Measurements from ENCODE around the gene RPS25.
"Not testable (repeated sequence)": the region's sequence is repeated elsewhere in the genome, so short reads cannot be mapped to it uniquely, and the experiment has no call there.

The RPS25 gene

DNA sequence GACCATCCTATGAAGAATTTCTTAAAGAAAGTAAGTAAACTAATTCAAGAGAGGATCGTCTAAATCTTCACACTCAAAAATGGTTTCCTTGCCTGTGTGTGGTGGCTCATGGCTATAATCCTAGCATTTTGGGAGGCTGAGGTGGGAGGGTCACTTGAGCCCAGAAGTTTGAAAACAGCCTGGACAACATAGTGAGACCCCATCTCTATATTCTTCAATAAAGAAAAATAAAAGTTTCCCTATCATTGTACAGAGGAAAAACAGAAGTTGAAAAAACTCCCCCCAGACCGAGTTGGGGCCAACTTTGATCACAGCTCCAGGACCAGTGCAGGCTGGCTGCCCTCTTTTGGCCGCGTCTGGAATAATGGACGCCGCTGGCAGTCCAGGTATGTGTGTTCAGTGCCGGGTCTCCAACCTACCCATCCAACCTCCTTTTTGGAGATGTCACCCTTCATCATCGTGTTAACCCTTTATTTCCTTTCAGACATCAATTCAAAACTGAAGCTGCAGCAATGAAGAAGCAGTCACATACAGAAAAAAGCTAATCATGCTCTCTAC lies 3.0 kb downstream of the RPS25 start:
- TF ChIP-seq POLR2A (IDR thresholded peaks at IDR 0.05; ENCODE audit: low read length) (no peak), GATA1 (IDR thresholded peaks at IDR 0.05; ENCODE audit: low read depth, low read length) (no peak)
- no peak for DNase-seq

DNA sequence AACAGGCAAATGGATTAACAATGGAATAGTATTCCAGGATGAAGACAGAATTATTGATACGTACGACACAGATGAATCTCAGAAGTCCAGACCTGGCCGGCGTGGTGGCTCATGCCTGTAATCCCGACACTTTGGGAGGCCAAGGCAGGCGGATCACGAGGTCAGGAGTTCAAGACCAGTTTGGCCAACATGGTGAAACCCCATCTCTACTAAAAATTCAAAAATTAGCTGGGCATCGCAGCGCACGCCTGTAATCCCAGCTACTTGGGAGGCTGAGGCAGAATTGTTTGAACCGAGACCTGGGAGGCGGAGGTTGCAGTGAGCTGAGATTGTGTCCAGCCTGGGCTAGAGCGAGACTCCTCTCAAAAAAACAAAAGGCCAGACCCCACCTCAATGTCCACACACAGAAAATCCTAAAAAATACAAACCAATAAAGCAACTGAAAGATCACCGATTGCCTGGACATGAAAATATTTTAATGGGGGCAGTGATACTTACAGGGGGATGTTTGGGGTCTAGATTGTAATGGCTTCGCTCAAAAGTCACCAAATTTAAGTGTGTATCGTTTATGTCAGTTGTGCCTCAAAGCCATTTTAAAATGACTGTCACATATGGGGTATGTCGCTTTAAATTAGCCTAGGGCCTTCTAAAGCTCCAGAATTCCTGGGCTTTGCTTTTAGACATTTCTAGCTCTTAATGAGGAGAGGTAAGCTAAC lies 3.8 kb downstream of the RPS25 start:
- no peak for DNase-seq
- TF ChIP-seq POLR2A (IDR thresholded peaks at IDR 0.05; ENCODE audit: low read length), result peak; percentile 41
- TF ChIP-seq GATA1 (IDR thresholded peaks at IDR 0.05; ENCODE audit: low read depth, low read length), result no peak

DNA sequence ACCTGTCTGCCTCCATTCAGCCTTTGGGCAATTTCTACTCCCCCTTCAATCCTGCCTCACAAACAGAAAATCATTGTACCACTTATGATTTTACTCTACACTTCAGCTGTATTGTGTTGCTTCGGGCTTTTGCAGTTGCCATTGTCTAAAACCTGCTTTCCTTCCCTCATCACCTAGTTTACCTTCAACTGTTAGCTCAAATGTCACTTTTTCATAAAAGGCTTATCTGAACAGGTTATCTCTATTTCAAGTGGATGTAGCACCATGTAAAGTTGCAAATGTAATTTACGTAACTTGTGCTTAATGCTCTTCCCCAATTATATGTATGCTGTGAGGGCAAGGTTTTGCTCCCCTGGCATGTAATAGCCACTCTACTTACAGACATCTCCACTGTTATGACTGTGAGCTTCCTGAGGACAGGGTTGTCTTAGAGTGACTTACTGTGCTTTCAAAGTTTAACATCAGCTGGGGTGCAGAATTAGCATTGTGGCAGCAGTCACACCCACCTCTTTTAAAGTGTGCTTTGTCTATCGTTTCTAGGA lies 5.4 kb downstream of the RPS25 start:
- no peak for TF ChIP-seq GATA1 (IDR thresholded peaks at IDR 0.05; ENCODE audit: low read depth, low read length)
- TF ChIP-seq POLR2A (IDR thresholded peaks at IDR 0.05; ENCODE audit: low read length), result no peak
- DNase-seq, result no peak

DNA sequence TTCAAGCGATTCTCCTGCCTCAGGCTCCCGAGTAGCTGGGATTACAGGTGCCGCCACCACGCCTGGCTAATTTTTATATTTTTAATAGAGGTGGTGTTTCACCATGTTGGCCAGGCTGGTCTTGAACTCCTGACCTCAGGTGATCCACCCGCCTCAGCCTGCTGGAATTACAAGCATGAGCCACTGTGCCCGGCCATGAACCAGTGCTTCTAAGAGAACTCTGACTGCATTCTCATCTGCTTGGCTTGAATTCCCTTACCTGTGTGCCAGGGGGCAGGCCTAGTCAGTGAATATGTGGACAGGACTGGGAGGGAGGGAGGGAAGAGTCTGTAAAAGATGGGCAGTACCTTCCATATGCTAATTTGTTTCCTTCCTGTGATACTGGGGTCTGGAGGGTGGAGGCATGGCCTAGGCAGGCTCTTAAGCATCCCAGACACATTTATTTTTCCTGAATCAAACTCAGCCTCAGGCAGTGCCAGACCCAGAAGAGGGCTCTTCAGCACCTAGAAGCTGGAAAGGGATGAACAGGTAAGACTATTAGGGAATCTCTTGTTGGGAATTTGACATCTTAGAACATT lies 6.6 kb downstream of the RPS25 start:
- DNase-seq, result no peak
- TF ChIP-seq POLR2A (IDR thresholded peaks at IDR 0.05; ENCODE audit: low read length) (no peak), GATA1 (IDR thresholded peaks at IDR 0.05; ENCODE audit: low read depth, low read length) (no peak)

DNA sequence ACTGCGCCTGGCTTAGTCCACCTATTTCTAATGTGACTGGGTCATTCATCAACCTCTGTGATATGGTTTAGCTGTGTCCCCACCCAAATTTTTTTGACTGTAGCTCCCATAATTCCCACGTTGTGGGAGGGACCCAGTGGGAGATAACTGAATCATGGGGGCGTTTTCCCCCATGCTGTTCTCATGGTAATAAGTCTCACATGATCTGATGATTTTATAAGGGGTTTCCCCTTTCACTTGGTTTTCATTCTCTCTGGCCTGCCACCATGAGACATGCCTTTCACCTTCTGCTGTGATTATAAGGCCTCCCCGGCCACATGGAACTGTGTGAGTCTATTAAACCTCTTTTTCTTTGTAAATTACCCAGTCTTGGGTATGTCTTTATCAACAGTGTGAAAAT lies 11.5 kb downstream of the RPS25 start:
- TF ChIP-seq GATA1 (IDR thresholded peaks at IDR 0.05; ENCODE audit: low read depth, low read length), result no peak
- TF ChIP-seq POLR2A (IDR thresholded peaks at IDR 0.05; ENCODE audit: low read length), result no peak
- DNase-seq, result peak in 1 of 2 experiments; percentile 26

DNA sequence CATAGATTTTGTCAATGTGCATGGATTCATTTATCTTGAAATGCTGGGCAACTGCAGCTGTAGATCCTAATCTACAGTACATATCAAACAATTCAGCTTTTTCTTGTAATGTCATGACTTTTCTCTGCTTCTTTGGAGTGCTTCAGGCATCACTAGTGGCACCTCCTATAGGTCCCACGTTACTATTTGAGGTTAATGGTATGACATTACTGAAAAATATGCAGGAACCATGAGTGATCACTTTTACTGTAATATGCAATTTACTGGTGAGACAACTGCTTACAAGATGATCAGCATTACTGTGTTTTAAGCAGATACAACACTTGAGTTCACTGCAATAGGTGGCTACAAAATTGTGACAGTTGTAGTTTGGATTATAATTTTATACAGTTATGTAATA lies 17.2 kb downstream of the RPS25 start:
- no peak for TF ChIP-seq GATA1 (IDR thresholded peaks at IDR 0.05; ENCODE audit: low read depth, low read length)
- TF ChIP-seq POLR2A (IDR thresholded peaks at IDR 0.05; ENCODE audit: low read length), result no peak
- DNase-seq, result peak; percentile 38 to 51

DNA sequence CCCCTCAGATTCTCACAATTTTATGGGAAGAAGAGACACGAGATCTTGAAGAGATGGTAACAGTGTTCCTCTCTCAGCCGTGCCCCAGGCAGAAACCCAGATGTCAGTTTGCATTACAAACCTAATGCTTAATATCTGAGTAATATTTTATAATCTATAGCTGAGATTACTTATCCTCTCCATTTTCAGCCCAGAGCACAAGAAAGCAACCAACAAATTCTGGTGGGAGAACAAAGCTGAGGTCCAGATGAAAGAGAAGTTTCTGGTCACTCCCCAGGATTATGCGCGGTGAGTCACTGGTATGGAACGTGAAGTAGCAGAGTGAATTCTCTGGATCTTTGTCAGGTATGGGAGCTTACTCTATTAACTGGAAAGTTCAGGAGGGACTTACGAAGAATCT lies 19.3 kb downstream of the RPS25 start:
- TF ChIP-seq GATA1 (IDR thresholded peaks at IDR 0.05; ENCODE audit: low read depth, low read length) (no peak), POLR2A (IDR thresholded peaks at IDR 0.05; ENCODE audit: low read length) (no peak)
- DNase-seq, result peak in 1 of 2 experiments; percentile 43

DNA sequence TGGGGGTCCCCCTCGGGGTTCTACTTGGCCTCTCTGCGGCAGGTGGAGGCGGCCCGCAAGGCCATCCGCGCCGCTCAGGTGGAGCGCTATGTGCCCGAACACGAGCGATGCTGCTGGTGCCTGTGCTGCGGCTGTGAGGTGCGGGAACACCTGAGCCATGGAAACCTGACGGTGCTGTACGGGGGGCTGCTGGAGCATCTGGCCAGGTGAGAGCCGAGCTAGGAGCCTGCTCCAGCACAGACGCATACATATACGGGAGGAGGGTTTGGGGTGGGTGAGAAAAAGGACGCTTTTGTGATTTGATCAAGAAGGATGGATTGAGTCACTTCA lies 19.8 kb downstream of the RPS25 start:
- DNase-seq, result no peak
- TF ChIP-seq POLR2A (IDR thresholded peaks at IDR 0.05; ENCODE audit: low read length), result no peak
- no peak for TF ChIP-seq GATA1 (IDR thresholded peaks at IDR 0.05; ENCODE audit: low read depth, low read length)

DNA sequence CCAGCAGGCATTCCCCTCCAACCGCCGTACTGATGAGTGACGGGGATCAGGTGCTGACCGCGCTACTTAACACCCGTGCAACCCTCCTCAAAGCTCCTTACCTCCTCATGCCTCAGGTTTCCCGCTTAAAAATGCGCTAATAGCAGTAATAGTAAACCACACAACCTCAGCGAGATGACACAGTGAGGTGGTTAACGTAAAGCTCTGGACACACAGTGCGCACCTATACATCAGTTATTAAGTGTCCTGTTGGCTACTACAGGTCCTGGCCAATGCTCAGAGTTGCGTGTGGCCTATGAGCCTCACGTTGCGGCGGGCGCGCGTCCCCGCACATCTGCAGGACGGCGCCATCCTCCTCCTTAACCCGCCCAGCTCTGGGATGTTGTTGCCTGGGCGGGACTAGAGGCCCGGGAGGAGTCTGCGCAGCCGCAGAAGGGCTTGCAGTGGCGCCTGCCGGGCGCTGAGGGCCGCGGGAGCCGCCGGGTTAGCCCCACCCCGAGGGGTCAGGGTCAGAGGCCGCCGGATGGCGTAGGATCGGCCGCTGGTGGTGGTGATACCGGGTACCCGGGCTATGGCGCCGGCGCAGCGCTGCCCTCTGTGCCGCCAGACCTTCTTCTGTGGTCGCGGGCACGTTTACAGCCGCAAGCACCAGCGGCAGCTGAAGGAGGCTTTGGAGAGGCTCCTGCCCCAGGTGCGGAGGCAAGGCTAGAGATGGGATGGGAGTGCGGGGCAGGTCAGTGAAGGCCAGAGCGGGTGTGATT lies 20.3 kb downstream of the RPS25 start, which contains the start of gene CENATAC:
TSS of gene CENATAC (plus strand) at position 512 of the 761 bp plus-strand sequence. CDS start at position 572, 60 bp downstream.
- TF ChIP-seq GATA1 (IDR thresholded peaks at IDR 0.05; ENCODE audit: low read depth, low read length) (no peak), POLR2A (IDR thresholded peaks at IDR 0.05; ENCODE audit: low read length) (peak; percentile 90)

DNA sequence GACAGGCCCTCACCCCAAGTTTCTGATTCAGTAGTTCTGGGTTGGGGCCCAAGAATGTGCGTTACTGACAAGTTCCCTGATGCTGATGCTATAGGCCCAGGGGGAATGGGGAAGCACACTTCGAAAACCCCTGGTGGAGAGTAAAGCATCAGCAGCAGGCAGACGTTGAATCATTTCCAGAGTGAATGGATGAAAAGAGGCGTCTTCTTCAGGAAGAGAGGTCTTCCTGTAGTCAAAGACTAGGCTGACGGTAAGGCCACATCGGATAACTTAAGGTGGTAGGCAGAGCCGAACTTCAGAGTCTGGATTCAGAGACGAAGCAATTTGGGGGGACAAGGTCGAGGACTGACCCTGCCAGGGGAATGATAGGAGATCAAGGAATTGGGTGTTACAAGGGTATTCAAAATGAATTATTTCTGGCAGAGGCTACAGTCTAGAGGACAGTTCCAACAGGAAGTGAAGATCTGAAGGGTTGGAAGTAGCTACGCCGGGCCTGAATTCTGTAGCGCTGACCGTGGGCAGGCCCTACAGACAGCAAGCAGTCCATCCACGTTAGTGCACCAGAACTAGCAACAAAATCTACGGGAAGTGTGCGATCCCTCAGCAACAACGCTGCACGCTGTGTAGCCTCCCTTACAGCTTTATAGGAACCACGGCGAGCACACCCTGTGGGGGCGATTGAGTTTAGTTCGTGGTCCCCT lies 21.1 kb downstream of the RPS25 start:
- TF ChIP-seq GATA1 (IDR thresholded peaks at IDR 0.05; ENCODE audit: low read depth, low read length), result no peak
- no peak for TF ChIP-seq POLR2A (IDR thresholded peaks at IDR 0.05; ENCODE audit: low read length)
- DNase-seq, result peak; percentile 47 to 60

More for the DNA sequence above, 20.3 kb downstream of the RPS25 start, which contains the start of gene CENATAC:
- peak; percentile 95 to 96 for DNase-seq

DNA sequence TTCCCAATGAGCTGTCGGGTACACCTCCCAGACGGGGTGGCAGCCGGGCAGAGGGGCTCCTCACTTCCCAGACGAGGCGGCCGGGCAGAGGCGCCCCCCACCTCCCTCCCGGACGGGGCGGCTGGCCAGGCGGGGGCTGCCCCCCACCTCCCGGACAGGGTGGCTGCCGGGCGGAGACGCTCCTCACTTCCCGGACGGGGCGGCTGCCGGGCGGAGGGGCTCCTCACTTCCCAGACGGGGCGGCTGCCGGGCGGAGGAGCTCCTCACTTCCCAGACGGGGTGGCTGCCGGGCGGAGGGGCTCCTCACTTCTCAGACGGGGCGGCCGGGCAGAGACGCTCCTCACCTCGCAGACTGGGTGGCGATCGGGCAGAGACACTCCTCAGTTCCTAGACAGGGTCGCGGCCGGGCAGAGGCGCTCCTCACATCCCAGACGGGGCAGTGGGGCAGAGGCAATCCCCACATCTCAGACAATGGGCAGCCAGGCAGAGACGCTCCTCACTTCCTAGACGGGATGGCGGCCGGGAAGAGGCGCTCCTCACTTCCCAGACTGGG lies 26.6 kb downstream of the RPS25 start:
- not testable (repeated sequence) for DNase-seq

DNA sequence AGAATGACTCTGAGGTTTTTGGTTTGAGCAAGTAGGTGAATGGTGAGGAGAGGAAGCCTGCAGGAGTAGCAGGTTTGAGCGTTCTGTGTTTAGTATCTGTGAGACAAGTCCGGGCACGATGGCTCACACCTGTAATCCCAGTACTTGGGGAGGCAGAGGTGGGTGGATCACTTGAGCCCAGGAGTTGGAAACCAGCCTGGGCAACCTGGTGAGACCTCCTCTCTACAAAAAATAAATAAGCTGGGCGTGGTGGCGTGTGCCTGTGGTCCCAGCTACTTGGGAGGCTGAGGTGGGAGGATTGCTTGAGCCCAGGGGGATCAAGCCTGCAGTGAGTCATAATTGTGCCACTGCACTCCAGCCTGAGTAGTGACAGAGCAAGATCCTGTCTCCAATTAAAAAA lies 29.9 kb downstream of the RPS25 start:
- DNase-seq, result no peak
- no peak for TF ChIP-seq GATA1 (IDR thresholded peaks at IDR 0.05; ENCODE audit: low read depth, low read length)
- TF ChIP-seq POLR2A (IDR thresholded peaks at IDR 0.05; ENCODE audit: low read length), result no peak

DNA sequence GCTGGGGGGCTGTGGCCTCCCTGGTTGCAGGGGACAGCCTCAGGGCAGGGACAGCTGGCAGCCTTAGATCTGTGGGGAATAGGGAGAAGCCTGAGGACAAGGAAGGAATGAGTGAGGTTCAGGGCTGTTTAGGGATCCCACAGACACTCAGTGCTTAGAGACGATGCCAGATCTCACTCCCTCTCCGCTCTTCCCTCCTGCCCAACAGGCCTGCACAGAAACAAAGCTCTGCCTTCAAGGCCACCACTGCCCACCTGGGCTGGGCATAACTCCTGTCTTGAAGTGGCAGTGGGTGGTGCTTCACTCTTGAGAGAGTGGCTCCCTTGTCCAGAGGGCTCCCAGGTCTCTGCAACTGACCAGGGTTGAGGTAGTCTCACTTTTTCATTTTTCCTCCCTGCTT lies 33.3 kb downstream of the RPS25 start:
- TF ChIP-seq POLR2A (IDR thresholded peaks at IDR 0.05; ENCODE audit: low read length) (no peak), GATA1 (IDR thresholded peaks at IDR 0.05; ENCODE audit: low read depth, low read length) (no peak)
- no peak for DNase-seq

DNA sequence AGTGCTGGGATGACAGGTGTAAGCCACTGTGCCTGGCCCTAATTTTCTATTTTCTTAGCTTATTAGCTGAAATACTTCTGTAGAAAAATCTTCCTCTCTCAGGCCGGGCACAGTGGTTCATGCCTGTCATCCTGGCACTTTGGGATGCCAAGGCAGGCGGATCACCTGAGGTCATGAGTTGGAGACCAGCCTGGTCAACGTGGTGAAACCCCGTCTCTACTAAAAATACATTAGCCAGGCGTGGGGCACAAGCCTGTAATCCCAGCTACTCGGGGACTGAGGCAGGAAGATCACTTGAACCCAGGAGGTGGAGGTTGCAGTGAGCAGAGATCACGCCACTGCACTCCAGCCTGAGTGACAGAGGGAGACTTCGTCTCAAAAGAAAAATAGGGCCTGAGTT lies 33.8 kb downstream of the RPS25 start:
- DNase-seq, result not testable (repeated sequence)

All from erythroblast (primary cell).